Inflammatory macrophage treated with lipopolysaccharide for 1 hour (primary cell): ENCODE measurements around the gene NMS.

Experiments used
- DNase-seq, 2 donors: peaks; one replicate each; pipeline ENCODE4 v3.0.0-alpha.2; 2020 to 2022

The NMS gene

DNA sequence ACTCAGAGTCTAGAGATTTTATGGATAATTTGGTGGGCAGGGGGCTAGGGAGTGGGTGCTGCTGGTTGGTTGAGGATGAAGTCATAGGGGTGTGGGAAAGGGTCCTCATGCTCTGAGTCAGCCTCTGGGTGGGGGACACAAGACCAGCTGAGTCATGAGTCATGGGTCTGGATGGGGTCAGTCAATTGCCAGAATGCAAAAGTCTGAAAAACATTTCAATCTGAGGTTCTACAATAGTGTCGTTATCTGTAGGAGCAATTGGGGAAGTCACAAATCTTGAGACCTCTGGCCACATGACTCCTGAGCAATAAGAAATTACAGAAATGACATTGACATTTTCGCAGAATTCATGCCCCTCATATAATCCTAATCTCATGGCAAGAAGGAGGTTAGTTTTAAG lies 15.1 kb downstream of the NMS start:
- peak; percentile 7 to 52 for DNase-seq

GRCh38 chr2:100494712-100495111 lies 24.4 kb downstream of the NMS start:
- no peak for DNase-seq

DNA sequence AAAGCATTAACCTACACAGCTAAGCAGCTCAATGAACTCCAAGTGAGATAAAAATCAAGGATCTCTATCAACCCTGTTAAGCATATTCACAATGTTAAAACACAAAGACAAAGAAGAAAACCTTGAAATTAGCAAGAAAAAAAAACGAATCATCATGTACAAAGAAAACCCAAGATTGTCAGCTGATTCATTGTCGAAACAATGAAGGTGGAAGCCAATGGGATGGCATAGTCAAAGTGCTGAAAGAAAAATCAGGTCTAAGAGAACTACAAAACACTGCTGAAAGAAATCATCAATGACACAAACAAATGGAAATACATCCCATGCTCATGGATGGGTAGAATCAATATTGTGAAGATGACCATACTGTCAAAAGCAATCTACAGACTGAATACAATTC lies 32.5 kb downstream of the NMS start:
- DNase-seq, result no peak

DNA sequence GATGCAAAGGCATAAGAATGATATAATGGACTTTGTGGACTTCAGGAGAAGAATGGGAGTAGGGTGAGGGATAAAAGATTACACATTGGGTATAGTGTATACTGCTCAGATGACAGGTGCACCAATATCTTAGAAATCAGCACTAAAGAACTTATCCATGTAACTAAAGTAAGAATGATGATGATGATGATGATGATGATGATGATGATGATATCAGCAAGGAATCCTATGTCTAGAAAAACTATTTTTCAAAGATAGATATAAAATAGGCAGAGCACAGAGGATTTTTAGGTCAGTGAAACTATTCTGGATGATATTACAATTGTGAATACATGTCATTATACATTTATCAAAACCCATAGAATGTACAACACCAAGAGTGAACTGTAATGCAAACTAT lies 34.3 kb downstream of the NMS start:
- DNase-seq, result no peak

DNA sequence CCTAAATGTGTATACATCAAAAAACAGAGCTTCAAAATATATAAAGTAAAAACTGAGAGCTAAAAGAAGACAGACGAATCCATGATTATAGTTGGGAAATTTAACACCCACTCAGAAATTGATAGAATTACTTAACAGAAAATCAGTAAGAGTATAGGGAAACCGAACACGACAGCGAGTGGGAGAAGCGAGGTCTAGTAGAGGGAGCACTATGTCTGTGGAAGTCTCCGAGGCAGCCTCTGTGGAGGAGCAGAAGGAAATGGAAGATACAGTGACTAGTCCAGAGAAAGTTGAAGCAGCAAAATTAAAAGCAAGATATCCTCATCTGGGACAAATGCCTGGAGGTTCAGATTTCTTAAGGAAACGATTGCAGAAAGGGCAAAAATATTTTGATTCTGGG lies 38.8 kb downstream of the NMS start:
- DNase-seq, result no peak

DNA sequence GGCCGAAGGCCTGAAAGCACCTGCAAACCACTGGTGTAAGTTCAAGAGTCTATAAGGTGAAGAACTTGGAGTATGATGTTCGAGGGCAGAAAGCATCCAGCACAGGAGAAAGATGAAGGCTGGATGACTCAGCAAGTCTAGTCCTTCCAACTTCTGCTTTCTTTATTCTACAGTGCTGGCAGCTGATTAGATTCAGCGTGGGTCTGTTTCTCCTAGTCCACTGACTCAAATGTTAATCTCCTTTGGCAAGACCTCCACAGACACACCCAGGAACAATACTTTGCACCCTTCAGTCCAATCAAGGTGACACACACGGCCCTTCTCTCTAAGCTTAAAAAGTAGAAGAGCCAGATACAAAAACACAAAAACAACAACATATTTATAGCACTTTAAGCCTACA lies 43.4 kb downstream of the NMS start:
- peak; percentile 50 to 62 for DNase-seq

DNA sequence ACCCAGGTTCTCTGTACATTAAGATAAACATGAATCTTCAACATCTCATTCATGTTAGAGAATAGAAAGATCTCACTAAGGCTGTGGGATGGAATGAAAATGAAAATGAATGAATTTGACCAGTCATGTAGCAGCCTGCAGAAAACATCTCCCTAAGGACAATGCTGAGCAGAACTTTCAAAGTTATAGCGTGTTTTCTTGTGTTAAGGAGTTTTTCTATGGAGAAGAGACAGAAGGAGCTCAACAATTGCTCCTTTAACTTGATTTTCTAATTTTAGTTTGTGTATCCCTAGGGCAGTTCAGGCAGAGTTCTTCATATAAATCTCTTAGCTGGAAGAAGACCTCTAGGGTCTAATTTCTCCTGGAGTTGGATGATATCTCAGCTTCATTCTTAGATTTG lies 47.3 kb downstream of the NMS start:
- no peak for DNase-seq

- DNase-seq, result no peak
Observed at GRCh38 chr2:100518801-100519200, 48.5 kb downstream of the NMS start.

DNA sequence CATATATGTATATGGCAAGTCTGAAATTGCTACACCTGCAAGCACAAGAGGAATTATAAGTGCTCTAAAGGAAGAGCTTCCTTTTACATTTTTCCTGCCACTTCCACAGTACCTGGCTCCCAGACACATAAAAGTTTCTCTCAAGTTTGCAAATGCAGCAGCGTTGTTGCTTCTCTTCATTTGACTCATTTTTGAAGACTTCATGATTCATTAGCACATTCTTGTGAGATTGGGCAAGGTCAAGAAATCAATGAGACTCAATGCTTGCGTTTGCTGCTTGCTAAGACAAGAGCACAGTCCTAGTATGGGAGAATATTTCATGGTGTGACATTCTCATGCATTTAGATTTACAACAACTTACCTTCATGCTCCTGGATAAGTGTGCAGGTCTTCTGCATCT lies 49.9 kb downstream of the NMS start:
- DNase-seq, result no peak

- DNase-seq, result no peak
Observed at GRCh38 chr2:100522430-100522829, 52.1 kb downstream of the NMS start.

GRCh38 chr2:100524331-100524730 lies 54.0 kb downstream of the NMS start:
- DNase-seq, result no peak

- DNase-seq, result no peak
Observed at GRCh38 chr2:100526868-100527267, 56.6 kb downstream of the NMS start.

GRCh38 chr2:100527440-100528015 lies 57.2 kb downstream of the NMS start:
- no peak for DNase-seq

DNA sequence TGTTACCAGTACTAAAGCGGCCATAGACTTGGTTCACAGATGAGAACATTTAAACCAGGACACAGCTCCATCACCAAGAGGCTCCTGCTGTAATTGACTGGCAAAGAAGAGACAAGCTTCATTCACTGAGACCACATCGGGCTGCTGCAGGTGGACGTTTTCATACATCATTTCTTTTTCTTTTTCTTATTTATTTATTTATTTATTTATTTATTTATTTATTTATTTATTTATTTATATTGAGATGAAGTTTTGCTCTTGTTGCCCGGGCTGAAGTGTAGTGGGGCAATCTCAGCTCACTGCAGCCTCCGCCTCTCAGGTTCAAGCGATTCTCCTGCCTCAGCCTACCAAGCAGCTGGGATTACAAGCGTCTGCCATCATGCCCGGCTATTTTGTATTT lies 58.9 kb downstream of the NMS start:
- DNase-seq, result no peak

- DNase-seq, result no peak
Observed at GRCh38 chr2:100529900-100530299, 59.6 kb downstream of the NMS start.
